NCI-H1417 (cell line): ENCODE measurements around the gene TUBGCP6.

Experiments
- DNase-seq, 3 experiments: peaks; one replicate each; lab custom pipeline; 2025; lab: John Stamatoyannopoulos, UW

TUBGCP6 gene

GRCh38 chr22:50226063-50226874, 18.6 kb downstream of the TUBGCP6 start:
- no peak for DNase-seq

GRCh38 chr22:50225200-50225969, 19.4 kb downstream of the TUBGCP6 start:
- no peak for DNase-seq

GRCh38 chr22:50224071-50224470, 20.8 kb downstream of the TUBGCP6 start:
- DNase-seq: no peak

GRCh38 chr22:50222508-50222907, 22.3 kb downstream of the TUBGCP6 start:
- no peak for DNase-seq

GRCh38 chr22:50221410-50222300, 23.2 kb downstream of the TUBGCP6 start:
- no peak for DNase-seq

- DNase-seq: no peak
Measured at GRCh38 chr22:50220603-50221409, 24.0 kb downstream of the TUBGCP6 start.

GRCh38 chr22:50219800-50220602, 24.8 kb downstream of the TUBGCP6 start:
- DNase-seq: no peak

GRCh38 chr22:50218996-50219727, 25.7 kb downstream of the TUBGCP6 start:
- peak; percentile 2 to 87 (median 84) for DNase-seq

GRCh38 chr22:50218153-50218995, 26.4 kb downstream of the TUBGCP6 start:
- peak; percentile 0 to 75 (median 65) for DNase-seq

- no peak for DNase-seq
Measured at GRCh38 chr22:50217543-50218152, 27.2 kb downstream of the TUBGCP6 start.

GRCh38 chr22:50216684-50217520, 27.9 kb downstream of the TUBGCP6 start:
- no peak for DNase-seq

GRCh38 chr22:50216055-50216683, 28.7 kb downstream of the TUBGCP6 start:
- no peak for DNase-seq

GRCh38 chr22:50215297-50216054, 29.3 kb downstream of the TUBGCP6 start:
- no peak for DNase-seq

GRCh38 chr22:50213263-50213662, 31.6 kb downstream of the TUBGCP6 start:
- no peak for DNase-seq

- DNase-seq: no peak
Measured at GRCh38 chr22:50211147-50211546, 33.7 kb downstream of the TUBGCP6 start.
